LoVo (cell line): ENCODE data around the gene WNT2.
"Not testable (repeated sequence)": the region's sequence is repeated elsewhere in the genome, so short reads cannot be mapped to it uniquely, and the experiment has no call there.

ENCODE experiments used
- DNase-seq: peaks from one replicate; pipeline ENCODE4 v3.0.0-alpha.2; 2016; ENCODE audit warnings: low spot score

WNT2 gene

GRCh38 chr7:117259615-117260014, 63.2 kb downstream of the WNT2 start:
- DNase-seq, result no peak

GRCh38 chr7:117251687-117252086, 71.2 kb downstream of the WNT2 start:
- no peak for DNase-seq

DNA sequence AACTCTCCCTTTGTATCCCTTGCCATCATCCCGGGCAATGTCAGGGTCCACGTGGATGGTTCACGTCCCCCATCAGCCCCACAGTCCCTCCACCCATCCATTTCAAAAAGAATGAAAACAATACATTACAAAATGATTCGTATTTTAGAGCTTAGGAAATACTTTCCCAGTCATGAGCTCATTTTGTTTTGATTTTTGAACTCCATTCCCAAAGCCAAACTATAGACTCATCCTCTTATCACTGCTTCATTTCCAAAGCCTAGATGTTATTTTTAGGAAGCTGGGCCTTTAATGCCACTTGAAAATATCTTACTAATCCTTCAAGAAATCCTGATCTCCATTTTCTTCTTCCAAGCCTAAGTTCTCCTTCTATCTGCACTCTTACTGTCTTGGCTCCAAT, 72.1 kb downstream of the WNT2 start:
- DNase-seq, result no peak

- DNase-seq, result no peak
Observed at GRCh38 chr7:117250245-117250644, 72.6 kb downstream of the WNT2 start.

DNA sequence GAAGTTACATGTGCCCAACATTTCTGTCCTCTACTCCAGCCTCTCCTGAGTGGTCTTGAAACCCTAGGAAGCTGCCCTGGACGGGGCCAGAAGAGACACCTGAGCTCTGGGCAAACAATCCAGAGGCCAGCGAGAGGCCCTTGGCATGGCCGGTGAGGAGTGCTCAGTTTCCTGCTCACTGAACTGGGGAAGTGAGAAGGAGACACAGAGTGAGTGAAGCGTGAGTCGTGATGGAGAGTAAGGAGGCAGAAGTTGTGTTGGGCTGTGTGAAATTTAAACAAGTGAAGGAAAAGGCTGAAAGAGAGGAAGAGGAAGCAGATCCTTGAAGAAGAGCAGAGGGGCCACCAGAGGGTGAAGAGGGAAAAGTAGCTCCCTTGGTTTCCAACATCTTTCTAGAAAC, 73.2 kb downstream of the WNT2 start:
- no peak for DNase-seq

GRCh38 chr7:117248829-117249228, 74.0 kb downstream of the WNT2 start:
- DNase-seq, result no peak

DNA sequence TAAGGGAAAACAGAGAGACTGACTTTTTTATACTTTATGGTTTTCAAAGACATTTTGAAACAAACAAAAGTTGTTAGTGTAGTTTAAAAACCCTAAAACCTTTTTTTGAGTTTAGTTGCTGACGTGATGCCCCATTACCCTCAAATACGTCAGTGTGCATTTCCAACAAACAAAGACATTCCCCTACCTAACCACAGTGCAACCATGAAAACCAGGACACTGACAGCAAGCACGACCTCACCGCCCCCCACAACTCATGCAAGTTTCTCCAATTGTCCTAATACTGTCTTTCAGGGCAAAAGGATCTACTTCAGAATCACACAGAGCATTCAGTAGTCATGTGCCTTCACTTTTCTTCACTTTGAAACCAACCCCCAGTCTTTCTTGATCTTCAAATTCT, 75.0 kb downstream of the WNT2 start:
- no peak for DNase-seq

- DNase-seq, result not testable (repeated sequence)
Observed at GRCh38 chr7:117245703-117246102, 77.2 kb downstream of the WNT2 start.

DNA sequence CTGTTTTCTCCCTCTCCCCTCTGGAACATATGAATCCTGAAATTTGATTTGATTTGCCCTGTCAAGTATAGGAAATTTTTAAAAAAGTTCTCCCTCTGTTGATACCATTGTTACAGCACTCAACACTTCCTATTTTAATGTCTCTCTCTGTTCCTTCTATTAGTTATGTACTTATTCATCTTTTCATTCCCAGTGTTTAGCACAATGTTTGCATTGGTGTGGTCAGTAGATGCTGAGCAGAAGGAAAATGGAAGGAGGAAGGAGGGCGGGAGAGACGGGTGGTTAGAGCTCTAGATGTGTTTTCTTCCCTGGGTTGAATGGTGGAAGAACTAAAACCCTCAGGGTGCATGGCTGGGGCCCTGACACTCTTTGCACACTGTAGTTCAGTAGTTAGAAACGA, 79.5 kb downstream of the WNT2 start:
- DNase-seq, result no peak

- DNase-seq, result no peak
Observed at GRCh38 chr7:117241088-117241487, 81.8 kb downstream of the WNT2 start.

GRCh38 chr7:117238937-117239336, 83.9 kb downstream of the WNT2 start:
- DNase-seq, result no peak

- no peak for DNase-seq
Observed at GRCh38 chr7:117238472-117238871, 84.4 kb downstream of the WNT2 start.

DNA sequence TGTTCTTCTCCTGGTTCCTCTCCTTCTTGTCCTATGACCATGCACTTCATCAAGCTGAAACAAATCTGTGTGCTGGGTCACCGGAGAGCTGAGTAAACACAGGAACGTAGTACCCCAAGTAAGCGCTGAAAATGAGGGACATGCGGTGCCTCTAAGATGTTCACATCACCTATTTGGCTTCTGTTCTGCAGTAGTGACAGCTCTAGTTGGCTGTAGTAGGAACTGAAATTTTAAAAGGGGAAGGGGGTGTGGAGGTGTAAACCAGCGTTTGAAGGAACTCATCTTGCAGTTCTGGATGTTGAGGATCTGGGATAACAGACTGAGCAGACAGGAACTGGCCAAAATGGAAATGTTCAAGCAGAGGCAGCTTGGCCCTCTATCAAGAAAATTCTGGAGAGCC, 85.2 kb downstream of the WNT2 start:
- DNase-seq, result no peak

DNA sequence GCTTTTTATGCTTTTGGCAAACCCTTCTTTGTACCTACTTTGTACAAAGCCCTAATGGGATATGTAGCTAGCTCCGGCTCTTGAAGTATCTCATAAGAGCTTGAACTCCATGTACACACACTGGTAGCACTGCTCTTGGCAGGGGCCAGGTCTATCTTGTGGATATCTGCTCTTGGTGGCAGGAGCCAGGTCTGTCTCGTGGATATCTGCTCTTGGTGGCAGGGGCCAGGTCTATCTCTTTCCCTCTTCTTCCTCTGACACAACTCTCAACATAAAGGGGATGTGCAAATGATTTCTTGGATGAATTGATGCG, 91.9 kb downstream of the WNT2 start:
- no peak for DNase-seq

DNA sequence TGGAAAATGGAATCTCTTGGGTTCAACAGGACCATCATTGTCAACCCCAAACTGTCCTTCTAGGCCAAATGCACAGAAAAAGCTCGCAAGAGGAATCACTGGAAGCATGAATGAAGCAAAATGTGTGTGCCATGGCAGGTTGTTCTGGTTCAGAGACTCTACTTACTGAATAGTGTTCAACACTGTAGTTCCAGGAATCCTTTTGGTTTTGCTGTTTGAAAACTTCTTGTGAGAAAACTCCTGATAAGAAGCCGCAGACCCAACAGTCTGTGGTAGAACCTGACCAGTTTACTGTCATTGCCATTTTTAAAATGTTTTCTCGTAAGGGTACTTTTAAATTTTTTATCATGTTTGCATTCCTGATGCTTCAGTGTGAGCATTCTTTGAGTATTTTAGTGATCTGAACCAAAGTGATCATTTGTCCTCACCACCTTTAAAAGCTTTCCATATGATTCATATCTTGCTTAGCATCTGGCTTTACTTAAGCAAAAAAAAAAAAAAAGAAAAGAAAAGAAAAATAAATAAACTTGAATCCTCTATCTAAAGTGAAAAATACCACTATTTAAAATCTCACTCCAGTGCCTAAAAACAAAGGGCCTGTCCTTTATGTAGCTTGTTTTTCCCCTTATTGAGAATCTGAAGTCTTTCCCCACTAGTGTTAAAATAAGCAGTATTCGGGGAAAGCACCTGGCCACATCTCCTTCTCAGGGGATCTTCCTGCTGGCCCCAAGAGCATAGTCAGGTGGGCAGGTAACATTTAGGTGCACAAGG, 92.4 kb downstream of the WNT2 start:
- no peak for DNase-seq

GRCh38 chr7:117229350-117229749, 93.5 kb downstream of the WNT2 start:
- no peak for DNase-seq

DNA sequence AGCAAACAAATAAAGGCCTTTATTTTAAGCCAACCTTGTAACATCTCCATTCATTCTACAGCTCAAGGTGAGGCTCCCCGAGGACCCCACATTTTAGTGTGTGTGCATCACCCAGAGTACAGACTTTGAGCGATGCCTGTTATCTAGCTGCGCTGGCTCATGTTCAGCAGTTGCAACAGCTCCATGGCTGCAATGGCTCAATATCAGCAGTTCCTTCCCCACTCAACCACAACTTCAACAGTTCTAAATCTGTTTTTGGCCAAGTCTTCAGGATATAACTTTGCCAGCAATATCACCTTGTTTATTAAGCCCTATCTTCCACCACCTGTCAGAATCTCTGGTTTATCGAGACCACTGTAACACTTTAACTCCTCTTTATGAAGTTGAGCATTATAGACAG, 95.8 kb downstream of the WNT2 start:
- DNase-seq, result no peak

DNA sequence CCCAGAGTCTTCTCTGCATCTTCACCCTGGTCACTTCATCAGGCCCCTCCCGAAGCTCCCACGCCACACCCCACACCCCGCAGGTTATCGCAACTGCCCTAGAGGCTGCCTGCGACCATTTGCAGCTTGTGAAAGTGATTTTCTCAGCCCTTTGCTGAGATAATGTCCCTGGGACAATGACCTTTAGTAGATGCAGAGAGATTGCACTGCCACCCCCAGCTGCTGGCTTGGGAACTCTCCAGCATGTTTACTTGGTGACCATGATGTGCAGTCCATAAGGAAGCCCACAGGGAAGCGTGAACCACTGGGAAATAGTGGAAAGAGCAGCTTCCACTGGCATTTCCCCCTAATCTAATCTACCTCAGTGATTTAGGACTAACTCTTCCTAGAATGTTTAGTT, 97.3 kb downstream of the WNT2 start:
- no peak for DNase-seq
